Aorta (tissue), 5 donors: ENCODE measurements around the gene RETREG3. TPM values are rescaled to one million over a fixed set of nuclear protein-coding genes. Genes with fewer than 3 reads are reported as not detected.
A peak's percentile ranks its signal among the peaks of the same experiment; 100 is the strongest.
"Not testable (repeated sequence)": the region's sequence is repeated elsewhere in the genome, so short reads cannot be mapped to it uniquely, and the experiment has no call there.

Experiments
- ATAC-seq: fragments of 200-7000 bp; cut with Tn5 transposase; one replicate; pipeline ENCODE4 v1.9.1; 2022; ENCODE audit warnings: moderate library complexity; ENCODE audit not compliant: low FRiP score
- DNase-seq, 2 donors: peaks; one replicate each; pipeline ENCODE4 v3.0.0-alpha.2; 2020
- H3K27ac ChIP-seq, 2 donors: one replicate each; pipeline ENCODE4 v1.5.1; 2013; ENCODE audit warnings: low read length in 2 of 2, mild to moderate bottlenecking in 2 of 2, moderate library complexity in 2 of 2, control low read depth in 1 of 2, inconsistent platforms in 1 of 2, low read depth in 1 of 2
- H3K27me3 ChIP-seq, 2 donors: one replicate each; pipeline ENCODE4 v1.6.1; 2013; ENCODE audit warnings: control low read depth in 1 of 2, low read length in 1 of 2, mild to moderate bottlenecking in 1 of 2, moderate library complexity in 1 of 2; ENCODE audit not compliant: insufficient read depth in 2 of 2, control insufficient read depth in 1 of 2
- H3K36me3 ChIP-seq, 2 donors: one replicate each; pipeline ENCODE4 v1.6.1; 2013; ENCODE audit warnings: control low read depth in 1 of 2, low read length in 1 of 2, mild to moderate bottlenecking in 1 of 2; ENCODE audit not compliant: insufficient read depth in 2 of 2, control insufficient read depth in 1 of 2
- H3K4me1 ChIP-seq, 2 donors: one replicate each; pipeline ENCODE4 v1.6.1; 2013; ENCODE audit warnings: low read length in 2 of 2, control low read depth in 1 of 2, mild to moderate bottlenecking in 1 of 2, moderate library complexity in 1 of 2; ENCODE audit not compliant: insufficient read depth in 2 of 2, control insufficient read depth in 1 of 2
- H3K4me3 ChIP-seq, 2 donors: one replicate each; pipeline ENCODE4 v1.5.1; 2013; ENCODE audit warnings: low read length in 2 of 2, control low read depth in 1 of 2, mild to moderate bottlenecking in 1 of 2
- H3K9me3 ChIP-seq: one replicate; pipeline ENCODE4 v1.6.1; 2013; ENCODE audit warnings: mild to moderate bottlenecking, low read length; ENCODE audit not compliant: control insufficient read depth
- WGBS, 2 donors: extraction: QIAGEN DNeasy Blood & Tissue Kit; methylation state at CpG; one replicate each; pipeline ENCODE4 v1.1.7; 2013; 5-methylcytosine and 5-hydroxymethylcytosine counted together
- intact Hi-C, 2 donors: fragments of 100-400 bp; cut with DNase I; formaldehyde crosslinking; loops; one replicate each; pipeline versions ENCODE4 v1.14.2 to v1.15.0; 2022
- polyA plus RNA-seq, 2 donors: library from polyadenylated mRNA; stranded (reverse); fragments of 200-250 nt; gene quantifications; one replicate each; pipeline ENCODE4 v1.2.3, GENCODE V29; 2013
- total RNA-seq, 2 donors: library from RNA; stranded (reverse); fragmentation: NEBNext Ultra II Directional; extraction: Animal tissue kit (Norgen Biotek cat#: 25700); gene quantifications; one replicate each; pipeline ENCODE4 v1.2.1, GENCODE V29; 2021
- donor health status: healthy with polysubstance abuse.
- donor health status: Bipolar disorder and iron deficiency.
- donor health status: DM: no; HTN: no; CAD: no.
- donor health status: DM: no; HTN: no; CAD: no.
- donor health status: DM: yes; HTN: yes; CAD: no.

Gene RETREG3
- total and polyA plus RNA-seq, 4 donors, result 11.5 to 54.1 (median 35.3) TPM

- Histone ChIP-seq H3K4me1 (no peaks in the 10 kb centered on the region), H3K9me3 (no peaks in the 10 kb centered on the region), H3K4me3 (no peak overlapping the region), H3K36me3 (no peaks in the 10 kb centered on the region), H3K27ac (no peak overlapping the region), H3K27me3 (no peaks in the 10 kb centered on the region)
- DNase-seq (peak; percentile 50 to 78), ATAC-seq (no peak)
- 72 to 79% methylated on average over 45 of the region's 45 CpGs for WGBS, 2 donors
- intact Hi-C loops, result no loop called here
Observed at GRCh38 chr17:42553161-42553818, 55.9 kb downstream of the RETREG3 start.

- H3K36me3 ChIP-seq, H3K4me3 ChIP-seq, H3K9me3 ChIP-seq, intact Hi-C loops, H3K27me3 ChIP-seq, H3K27ac ChIP-seq, ATAC-seq, H3K4me1 ChIP-seq: not testable (repeated sequence)
- DNase-seq, result peak in 1 of 2 donors; percentile 43
- 90 to 92% methylated on average over 15 of the region's 15 CpGs for WGBS, 2 donors
Observed at GRCh38 chr17:42552736-42553135, 56.4 kb downstream of the RETREG3 start, which contains the start of gene HSD17B1. Gene HSD17B1 (plus strand): TSS chr17:42552923. CDS start chr17:42552934, 11 bp downstream.

GRCh38 chr17:42548993-42549755 is 60.0 kb downstream of the RETREG3 start:
- Histone ChIP-seq H3K4me1 (no peaks in the 10 kb centered on the region), H3K27ac (no peak overlapping the region), H3K4me3 (no peak overlapping the region), H3K27me3 (no peaks in the 10 kb centered on the region), H3K36me3 (no peaks in the 10 kb centered on the region), H3K9me3 (no peaks in the 10 kb centered on the region)
- intact Hi-C loops, result no loop called here
- ATAC-seq (no peak), DNase-seq (no peak)
- 80 to 83% methylated on average over 14 of the region's 14 CpGs for WGBS, 2 donors

GRCh38 chr17:42548070-42548837 is 60.9 kb downstream of the RETREG3 start:
- WGBS, 2 donors, result 52 to 55% methylated on average over 72 to 74 of the region's 74 CpGs
- H3K9me3 ChIP-seq, result no peaks in the 10 kb centered on the region
- H3K27me3 ChIP-seq, result no peaks in the 10 kb centered on the region
- intact Hi-C loops, result no loop called here
- H3K4me3 ChIP-seq, result no peak overlapping the region
- ATAC-seq (no peak), DNase-seq (peak in 1 of 2 donors; percentile 85)
- H3K36me3 ChIP-seq, result no peaks in the 10 kb centered on the region
- H3K27ac ChIP-seq, result no peak overlapping the region
- no peaks in the 10 kb centered on the region for H3K4me1 ChIP-seq

- WGBS, 2 donors, result 90 to 94% methylated on average over 14 of the region's 14 CpGs
- Histone ChIP-seq H3K9me3 (no peaks in the 10 kb centered on the region), H3K27me3 (no peaks in the 10 kb centered on the region), H3K4me3 (no peak overlapping the region), H3K4me1 (no peaks in the 10 kb centered on the region), H3K27ac (no peak overlapping the region), H3K36me3 (no peaks in the 10 kb centered on the region)
- intact Hi-C loops, result no loop called here
- no peak for ATAC-seq
- DNase-seq, result no peak
Observed at GRCh38 chr17:42547698-42548069, 61.5 kb downstream of the RETREG3 start.

- no peak for DNase-seq
- H3K27ac ChIP-seq, result no peak overlapping the region
- no peak overlapping the region for H3K4me3 ChIP-seq
- intact Hi-C loops, result no loop called here
- no peak for ATAC-seq
- no peaks in the 10 kb centered on the region for H3K9me3 ChIP-seq
- H3K36me3 ChIP-seq, result no peaks in the 10 kb centered on the region
- H3K27me3 ChIP-seq, result no peaks in the 10 kb centered on the region
- 79 to 80% methylated on average over 23 of the region's 23 CpGs for WGBS, 2 donors
- no peaks in the 10 kb centered on the region for H3K4me1 ChIP-seq
Observed at GRCh38 chr17:42547001-42547461, 62.1 kb downstream of the RETREG3 start.

GRCh38 chr17:42545755-42546505 is 63.2 kb downstream of the RETREG3 start:
- H3K4me3 ChIP-seq, DNase-seq, H3K9me3 ChIP-seq, H3K4me1 ChIP-seq, ATAC-seq, H3K27me3 ChIP-seq, H3K36me3 ChIP-seq, H3K27ac ChIP-seq, intact Hi-C loops: not testable (repeated sequence)
- 86 to 87% methylated on average over 7 to 9 of the region's 9 CpGs for WGBS, 2 donors

GRCh38 chr17:42544874-42545283 is 64.3 kb downstream of the RETREG3 start:
- Histone ChIP-seq H3K27ac (no peak overlapping the region), H3K4me3 (no peak overlapping the region), H3K9me3 (no peaks in the 10 kb centered on the region), H3K36me3 (peaks cover 0 to 4% of the 10 kb centered on the region in 2 donors), H3K4me1 (no peaks in the 10 kb centered on the region), H3K27me3 (no peaks in the 10 kb centered on the region)
- intact Hi-C loops, result no loop called here
- no peak for ATAC-seq
- DNase-seq, result no peak
- 61 to 63% methylated on average over 8 of the region's 8 CpGs for WGBS, 2 donors
